NCI-H510A treated with DMSO at 0.1 percent for 48 hours (cell line): ENCODE results near the gene ABCB4.

Experiments
- DNase-seq: peaks from one replicate; lab custom pipeline; 2025; lab: John Stamatoyannopoulos, UW

Gene ABCB4

GRCh38 chr7:87420173-87420572 lies 55.3 kb downstream of the ABCB4 start:
- DNase-seq, result no peak

DNA sequence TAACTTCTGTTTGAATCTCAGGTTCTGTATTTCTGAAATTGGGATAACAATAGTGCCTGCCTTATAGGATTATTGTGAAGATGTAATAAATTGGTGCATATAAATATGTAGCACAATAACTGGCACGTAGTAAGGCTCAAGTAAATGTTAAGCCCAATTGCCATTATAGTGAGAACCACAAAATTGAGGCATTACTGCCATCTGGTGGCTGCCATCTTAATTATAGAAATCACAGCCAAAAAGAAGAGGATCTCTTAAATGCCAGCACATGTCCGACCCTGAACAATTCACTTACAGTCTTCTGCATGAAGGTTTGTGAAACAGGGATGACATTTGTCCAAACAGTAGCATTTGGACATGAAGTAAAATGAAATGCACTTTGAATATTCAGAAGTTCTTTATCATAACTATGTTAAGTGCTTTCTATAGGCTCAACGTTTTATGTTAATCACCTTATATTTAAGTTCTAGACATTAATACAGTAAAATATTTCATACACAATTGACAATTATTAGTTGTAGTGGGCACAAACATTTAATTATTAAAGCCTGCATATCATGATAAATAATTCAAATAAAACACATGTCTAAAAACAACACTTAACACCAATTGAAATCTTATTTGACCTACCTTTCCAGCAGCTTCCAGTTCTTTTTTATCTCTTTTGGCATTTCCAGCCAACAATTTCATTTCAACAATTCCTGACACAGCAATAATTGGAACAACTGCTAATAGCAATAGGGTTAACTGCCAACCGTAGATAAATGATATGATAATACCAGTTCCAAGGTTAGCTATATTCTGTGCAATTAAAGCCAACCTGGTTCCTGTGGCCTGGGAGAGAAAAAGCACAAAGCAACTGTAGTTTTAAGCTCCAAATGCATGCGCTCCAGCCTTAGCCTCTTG lies 58.5 kb downstream of the ABCB4 start:
- peak; percentile 30 for DNase-seq

DNA sequence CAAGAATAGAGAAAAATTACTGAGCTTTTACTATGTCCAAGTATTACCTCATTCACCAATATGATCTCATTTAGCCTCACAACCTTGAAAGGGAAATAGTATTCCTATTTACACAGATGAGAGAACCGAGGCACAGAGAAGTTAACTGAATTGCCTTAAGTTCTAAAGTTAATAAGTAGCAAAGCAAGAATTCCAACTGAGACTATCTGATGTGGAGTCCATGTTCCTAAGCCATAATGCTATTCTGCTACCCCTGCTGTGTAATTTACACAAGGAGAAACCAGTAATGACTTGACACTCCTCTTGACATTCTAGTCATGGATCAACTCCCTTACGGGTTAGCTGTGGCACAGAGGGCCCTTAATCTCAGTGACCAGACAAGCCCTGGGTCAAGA lies 60.7 kb downstream of the ABCB4 start:
- DNase-seq, result no peak

DNA sequence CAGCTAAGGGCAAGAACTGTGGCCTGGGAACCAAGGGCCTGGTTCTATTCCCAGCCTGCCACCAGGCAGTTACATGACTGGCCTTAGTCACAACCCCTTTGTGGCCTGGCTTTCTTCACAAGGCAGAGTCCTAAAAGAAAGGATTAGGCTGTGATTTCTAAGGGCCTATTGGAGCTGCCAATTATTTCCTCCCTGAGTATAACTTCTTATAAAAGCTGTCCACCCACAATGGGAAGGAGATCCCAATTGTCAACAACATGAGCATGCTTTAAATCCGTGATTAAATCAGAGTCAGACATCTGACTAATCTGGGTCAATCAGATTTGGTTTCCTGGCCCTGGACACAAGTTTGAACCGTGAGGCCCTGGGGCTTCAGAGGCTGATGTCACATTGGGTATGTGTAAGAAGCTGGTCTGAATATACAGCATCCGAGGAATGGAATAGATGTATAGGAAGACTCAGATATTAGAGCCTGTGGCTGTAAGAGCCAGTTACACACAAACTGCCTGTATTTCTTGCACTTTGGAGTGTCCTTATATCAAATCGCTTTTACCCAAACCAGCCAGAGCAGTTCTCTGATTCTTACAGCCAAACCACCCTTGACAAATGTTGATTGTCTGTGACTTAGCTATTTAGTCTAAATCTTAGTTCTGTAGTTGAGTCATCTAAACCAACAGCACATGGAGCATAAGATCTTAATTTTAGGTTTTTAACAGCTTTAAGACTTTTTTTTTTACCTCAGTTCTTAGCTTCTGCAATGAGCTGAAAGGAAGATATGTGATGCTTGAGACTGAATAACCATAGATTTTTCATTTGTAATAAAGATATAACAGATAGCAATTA lies 61.3 kb downstream of the ABCB4 start:
- no peak for DNase-seq

DNA sequence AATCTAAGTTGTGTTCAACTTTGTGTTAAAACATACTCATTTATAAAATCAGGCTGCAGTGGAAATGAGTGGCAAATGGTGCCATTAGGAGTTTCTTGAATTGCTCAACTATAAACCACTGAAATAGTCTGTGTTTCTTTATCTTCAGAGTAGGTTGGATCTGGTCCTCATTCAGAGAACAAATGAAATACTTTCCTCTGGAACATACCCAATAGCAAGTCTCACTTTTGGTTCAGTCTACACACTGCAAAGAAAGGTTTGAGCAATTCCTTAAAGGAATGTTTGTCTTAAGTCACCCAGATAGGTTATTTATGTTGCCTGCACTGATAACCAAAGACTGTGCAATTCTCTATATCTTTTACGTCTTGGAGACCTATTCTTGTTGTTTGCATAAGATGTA lies 62.5 kb downstream of the ABCB4 start:
- no peak for DNase-seq

GRCh38 chr7:87411186-87411585 lies 64.3 kb downstream of the ABCB4 start:
- no peak for DNase-seq

GRCh38 chr7:87404674-87405073 lies 70.8 kb downstream of the ABCB4 start:
- no peak for DNase-seq

- no peak for DNase-seq
Measured at GRCh38 chr7:87398446-87398845, 77.0 kb downstream of the ABCB4 start.

DNA sequence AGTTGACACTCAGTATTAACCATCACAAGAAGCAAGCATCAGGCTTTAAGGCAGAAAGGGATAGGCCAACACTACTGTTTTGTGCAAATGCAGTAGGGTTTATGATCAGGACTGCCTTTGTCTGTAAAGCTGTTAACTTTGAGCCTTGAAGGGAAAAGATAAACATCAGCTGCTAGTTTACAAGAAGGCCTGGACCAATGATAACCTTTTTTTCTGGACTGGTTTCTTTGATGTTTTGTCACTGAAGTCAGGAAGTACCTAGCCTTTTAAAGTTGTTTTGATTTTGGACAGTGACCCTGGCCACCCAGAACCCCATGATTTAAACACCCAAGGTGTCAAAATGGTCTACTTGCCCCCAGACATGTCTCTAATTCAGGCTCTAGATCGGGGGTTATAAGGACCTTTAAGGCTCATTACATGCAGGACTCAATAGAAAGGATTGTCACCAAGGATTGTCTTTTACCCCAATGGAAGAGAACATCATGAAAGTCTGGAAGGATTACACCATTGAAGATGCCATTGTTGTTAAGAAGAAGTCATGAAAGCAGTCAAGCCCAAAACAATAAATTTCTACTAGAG lies 79.9 kb downstream of the ABCB4 start:
- DNase-seq, result no peak

- DNase-seq, result no peak
Measured at GRCh38 chr7:87391020-87391701, 84.3 kb downstream of the ABCB4 start.

GRCh38 chr7:87380905-87381304 lies 94.6 kb downstream of the ABCB4 start:
- DNase-seq, result no peak

- DNase-seq, result no peak
Measured at GRCh38 chr7:87375662-87376435, 99.6 kb downstream of the ABCB4 start.

DNA sequence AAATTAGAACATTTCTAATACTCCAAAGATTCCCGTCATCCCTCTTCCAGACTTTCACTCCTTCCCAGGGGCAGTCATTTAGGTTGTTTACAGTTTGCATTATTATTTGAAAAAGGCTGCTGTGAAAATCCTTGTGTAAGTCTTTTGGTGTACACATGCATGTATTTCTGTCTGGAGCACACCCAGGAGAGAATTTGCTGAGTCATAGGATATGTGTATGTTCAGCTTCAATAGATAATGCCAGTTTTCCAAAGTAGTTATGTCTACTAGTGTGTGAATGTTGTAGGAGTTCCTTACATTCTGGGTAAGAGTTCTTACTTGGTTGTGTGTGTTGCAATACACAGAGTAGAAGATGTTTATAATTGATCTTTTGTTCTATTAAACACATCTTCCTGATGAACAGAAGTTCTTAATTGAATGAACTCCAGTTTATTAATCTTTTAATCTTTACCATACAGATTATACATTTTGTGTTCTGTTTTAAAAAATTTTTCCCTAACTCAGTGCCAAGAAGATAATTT lies 104.8 kb downstream of the ABCB4 start:
- no peak for DNase-seq

DNA sequence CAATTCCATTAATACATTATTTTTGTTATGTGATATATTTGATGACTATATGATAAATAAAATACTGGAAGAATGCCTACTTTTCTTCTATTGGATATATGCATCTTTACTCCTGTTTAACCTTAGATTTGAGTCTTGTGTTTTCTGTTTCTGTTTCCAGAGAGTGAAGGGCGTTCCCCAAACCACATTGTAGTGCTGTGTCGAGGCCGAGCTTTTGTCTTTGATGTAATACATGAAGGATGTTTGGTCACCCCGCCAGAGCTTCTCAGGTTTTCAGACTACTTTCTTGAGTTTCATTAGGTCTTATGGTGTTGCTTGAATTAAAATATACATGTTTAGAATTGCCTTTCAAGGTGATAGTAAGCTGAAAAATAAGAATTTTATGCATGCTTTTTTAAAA lies 106.3 kb downstream of the ABCB4 start:
- DNase-seq, result no peak

DNA sequence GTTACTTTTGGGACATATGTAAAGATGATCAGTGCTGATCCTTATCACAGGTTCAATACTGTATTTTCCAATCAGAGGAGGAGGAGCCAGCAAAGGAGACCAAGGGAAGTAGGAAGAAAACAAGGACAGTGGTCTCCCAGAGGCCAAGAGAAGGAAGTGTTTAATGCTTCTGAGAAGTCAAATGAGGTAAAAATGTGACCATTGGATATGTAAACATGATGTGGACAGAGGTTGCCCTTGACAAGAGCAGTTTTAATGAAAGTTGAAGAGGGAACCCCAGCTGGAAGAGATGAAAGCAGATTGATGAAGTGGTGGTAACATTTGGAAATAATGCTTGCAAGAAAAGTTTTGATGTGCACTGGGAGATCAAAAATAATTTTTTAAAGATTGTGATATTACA lies 111.2 kb downstream of the ABCB4 start:
- no peak for DNase-seq

DNA sequence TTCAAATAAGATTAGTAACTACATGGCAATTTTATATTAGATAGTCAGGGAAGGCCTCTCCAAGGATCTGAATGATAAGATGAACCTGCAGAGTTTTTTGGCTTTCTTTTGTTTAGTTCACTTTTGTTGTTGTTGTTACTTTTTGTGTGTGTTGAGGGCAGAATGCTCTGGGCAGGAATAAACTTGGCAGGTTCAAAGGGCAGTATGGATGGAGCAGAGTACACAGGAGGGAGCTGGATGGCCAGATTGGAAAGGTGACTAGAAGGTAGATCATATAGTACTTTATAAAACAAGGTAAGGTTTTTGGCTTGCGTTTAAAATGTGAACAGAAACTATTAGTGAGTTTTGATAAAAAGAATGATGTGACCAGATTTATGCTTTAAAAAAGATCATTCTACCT lies 112.1 kb downstream of the ABCB4 start:
- no peak for DNase-seq

DNA sequence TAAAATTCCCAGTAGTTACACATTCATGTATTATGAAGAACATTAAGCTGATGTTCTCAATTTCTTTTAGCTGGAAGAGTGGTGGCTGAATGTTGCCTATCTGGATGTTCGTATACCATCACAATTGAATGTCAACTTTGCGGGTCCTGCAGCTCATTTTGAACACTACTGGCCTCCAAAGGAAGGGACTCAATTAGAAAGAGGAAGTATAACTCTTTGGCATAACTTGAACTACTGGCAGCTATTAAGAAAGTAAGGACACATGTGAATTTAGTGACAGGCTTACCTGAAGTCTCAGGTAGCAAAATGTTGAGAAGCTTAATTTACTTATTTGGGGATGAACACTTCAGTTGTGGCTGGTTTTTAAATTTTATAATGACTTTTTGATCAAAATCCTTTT lies 114.2 kb downstream of the ABCB4 start:
- no peak for DNase-seq

DNA sequence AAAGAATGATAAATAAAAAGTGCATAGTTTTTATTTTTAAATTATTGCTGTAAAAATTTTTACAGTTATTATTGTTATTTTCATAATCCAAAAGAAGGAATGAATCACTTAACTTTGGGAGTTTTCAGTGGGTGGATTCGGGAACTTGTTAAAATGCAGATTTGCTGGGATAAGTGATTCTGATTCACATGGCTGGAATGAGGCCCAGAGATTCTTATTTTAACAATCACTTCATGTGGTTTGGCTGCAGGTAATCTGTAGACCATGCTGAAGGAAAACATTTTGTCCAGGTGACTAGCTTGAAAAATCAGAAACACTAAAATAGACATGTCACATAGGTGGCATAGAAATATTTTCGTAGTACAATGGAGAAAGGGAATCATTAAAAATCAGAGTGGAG lies 116.1 kb downstream of the ABCB4 start:
- no peak for DNase-seq

- DNase-seq, result no peak
Measured at GRCh38 chr7:87356448-87356847, 119.0 kb downstream of the ABCB4 start.

DNA sequence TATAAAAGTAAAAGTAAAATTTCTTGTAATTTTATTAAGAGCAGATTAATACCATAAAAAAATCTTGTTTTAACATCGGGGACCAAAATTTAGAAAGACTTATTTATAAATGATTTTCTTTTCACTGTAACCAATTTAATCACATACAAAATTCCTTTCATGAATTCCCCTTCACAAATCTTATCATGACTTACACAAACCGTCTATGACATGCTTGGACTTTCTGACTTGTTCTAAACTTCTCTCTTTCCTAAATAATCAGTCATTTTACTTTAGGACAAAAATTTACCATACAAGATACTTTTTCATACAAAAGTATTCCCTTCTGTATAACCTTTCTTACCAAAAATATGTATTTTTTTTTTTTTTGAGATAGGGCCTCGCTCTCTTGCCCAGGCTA lies 120.7 kb downstream of the ABCB4 start:
- DNase-seq, result no peak
